VCaP (cell line): ENCODE data around the gene NLRP9.

Source experiments
- H3K27ac ChIP-seq: fragments of 450-650 bp; 2 replicates; pipeline ENCODE4 v1.5.1; 2017
- TF ChIP-seq, protein P1 (sequence below): fragments of 450-650 bp; conservative IDR thresholded peaks from 2 replicates; pipeline ENCODE4 v1.5.1; 2017; ENCODE audit warnings: mild to moderate bottlenecking, moderate library complexity

NLRP9 gene

DNA sequence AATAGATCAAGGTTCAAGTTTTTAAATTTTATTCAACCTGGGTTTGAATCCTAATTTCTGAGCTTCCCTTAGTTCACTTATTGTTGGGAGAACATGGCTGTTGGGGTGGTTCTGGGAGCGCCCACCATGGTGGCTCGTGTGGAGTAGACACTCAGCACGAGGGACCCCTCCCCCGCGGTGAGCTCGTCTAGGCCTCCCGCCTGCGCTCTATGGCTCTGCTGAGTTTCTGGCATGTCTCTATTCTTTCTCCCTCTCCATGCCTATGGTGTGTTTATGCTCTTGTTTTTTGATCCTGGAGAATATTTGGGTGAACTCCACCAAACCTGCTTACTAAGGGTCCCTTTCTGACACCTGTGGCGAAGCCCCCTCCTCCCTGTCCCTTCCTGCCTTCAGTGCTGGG lies 64.7 kb downstream of the NLRP9 start:
- TF ChIP-seq, protein P1, sequence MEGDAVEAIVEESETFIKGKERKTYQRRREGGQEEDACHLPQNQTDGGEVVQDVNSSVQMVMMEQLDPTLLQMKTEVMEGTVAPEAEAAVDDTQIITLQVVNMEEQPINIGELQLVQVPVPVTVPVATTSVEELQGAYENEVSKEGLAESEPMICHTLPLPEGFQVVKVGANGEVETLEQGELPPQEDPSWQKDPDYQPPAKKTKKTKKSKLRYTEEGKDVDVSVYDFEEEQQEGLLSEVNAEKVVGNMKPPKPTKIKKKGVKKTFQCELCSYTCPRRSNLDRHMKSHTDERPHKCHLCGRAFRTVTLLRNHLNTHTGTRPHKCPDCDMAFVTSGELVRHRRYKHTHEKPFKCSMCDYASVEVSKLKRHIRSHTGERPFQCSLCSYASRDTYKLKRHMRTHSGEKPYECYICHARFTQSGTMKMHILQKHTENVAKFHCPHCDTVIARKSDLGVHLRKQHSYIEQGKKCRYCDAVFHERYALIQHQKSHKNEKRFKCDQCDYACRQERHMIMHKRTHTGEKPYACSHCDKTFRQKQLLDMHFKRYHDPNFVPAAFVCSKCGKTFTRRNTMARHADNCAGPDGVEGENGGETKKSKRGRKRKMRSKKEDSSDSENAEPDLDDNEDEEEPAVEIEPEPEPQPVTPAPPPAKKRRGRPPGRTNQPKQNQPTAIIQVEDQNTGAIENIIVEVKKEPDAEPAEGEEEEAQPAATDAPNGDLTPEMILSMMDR = no peak
- H3K27ac ChIP-seq = 0 out of 2 replicates have a peak overlapping the region, but pooled peaks have one; percentile 95

DNA sequence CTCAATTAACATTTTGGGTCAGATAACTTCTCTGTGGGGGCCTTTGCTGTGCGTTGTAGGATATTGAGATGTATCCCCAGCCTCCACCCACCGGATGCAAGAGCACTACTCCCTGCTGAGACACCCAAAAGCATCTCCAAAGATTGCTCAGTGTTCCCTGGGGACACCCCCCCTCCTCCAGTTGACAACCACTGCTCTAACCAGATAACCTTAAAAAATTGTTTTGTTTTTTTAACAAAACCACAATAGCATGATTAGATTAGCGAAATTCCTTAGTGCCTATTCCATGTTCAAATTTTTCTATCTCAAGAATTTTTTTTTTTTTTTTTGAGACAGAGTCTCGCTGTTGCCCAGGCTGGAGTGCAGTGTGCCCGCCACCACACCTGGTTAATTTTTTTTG lies 65.8 kb downstream of the NLRP9 start:
- peak overlapping the region; percentile 36; the same call in 1 of the 2 replicates for H3K27ac ChIP-seq

DNA sequence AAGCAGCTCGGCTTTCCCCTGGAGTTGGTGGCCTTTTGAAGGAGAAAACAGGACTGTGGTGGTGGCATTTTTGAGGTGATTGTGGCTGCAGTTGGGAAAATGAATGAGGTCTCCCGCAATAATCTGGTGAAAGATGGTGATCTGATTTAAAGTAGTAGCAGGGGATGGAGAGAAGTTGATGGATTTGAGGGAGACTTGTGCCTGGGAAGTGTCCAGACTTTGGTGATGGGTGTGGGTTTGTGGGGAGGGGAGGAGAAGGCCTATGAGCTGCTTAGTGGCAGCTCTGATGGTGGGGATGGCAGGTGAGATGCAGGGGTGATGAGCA lies 67.2 kb downstream of the NLRP9 start:
- H3K27ac ChIP-seq = peak overlapping the region; percentile 36

More for the DNA sequence above, 65.8 kb downstream of the NLRP9 start:
- TF ChIP-seq, protein P1 = no peak

DNA sequence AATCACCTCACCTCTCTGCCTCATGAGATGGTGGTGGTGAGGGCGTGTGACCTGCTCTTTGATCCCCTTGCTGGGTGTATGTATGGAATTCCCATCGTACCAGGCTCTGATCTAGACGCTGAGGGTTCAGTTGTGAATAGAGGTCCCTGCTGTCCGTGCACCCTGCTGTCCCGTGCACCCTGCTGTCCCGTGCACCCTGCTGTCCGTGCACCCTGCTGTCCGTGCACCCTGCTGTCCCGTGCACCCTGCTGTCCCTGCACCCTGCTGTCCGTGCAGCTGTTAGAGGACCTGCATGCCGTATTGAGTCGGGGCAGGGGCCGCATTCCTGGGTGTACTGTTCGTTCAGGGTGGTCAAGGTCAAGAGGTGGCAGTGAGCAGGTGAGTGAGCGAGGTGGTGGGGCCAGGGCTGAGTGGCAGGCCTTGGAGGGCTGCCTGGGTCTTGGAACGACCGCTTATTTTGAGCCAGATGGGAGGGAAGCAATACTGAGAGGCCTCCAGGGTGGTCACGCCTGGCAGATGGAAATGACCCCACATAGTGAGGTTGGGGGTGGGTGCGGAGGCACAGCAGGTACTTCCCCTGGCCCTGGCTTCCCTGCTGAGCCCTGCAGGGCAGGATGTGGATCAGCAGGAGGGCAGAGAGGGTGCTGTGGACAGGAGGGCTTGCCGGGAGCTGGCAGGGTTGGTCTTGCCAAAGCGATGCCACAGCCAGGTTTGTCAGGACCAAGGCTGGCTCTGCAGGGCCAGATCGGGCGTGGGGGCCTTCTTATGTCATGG lies 67.7 kb downstream of the NLRP9 start:
- H3K27ac ChIP-seq = peak overlapping the region; percentile 36
- TF ChIP-seq, protein P1 = no peak

More for the DNA sequence above, 67.2 kb downstream of the NLRP9 start:
- TF ChIP-seq, protein P1 = no peak

DNA sequence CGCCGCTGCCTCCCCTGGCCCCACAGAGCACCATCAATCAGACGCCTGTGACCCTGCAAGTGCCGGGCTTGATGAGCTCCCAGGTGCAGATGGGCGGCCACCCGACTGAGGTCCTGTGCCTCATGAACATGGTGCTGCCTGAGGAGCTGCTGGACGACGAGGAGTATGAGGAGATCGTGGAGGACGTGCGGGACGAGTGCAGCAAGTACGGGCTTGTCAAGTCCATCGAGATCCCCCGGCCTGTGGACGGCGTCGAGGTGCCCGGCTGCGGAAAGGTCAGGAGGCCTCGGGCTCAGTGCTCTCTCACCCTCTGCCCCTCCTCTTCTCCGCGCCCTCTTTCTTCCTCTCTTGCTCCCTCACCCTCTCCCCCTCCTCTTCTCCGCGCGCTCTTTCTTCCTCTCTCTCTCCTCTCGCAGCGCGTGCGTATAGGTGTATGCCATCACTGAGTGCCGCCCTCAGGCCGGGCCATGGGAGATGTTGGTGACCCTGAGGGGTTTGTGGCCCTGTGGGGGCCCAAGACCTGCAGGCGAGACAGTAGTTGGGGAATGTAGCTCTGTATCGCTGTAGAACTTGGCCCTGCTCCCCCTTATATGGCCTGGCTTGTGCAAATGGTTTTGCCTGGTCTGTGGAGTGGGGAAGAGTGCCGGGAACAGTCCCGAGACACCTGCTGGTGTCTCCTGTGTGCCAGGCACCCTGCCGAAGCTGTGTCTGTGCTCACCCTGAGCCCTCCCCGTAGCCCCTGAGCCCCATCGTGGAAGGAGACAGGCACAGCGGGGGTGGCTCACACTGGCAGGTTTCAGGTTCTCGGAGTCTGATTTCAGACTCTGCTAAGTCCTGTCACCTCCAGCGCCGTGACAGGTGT lies 68.6 kb downstream of the NLRP9 start:
- TF ChIP-seq, protein P1 = no peak
- no peak overlapping the region for H3K27ac ChIP-seq

DNA sequence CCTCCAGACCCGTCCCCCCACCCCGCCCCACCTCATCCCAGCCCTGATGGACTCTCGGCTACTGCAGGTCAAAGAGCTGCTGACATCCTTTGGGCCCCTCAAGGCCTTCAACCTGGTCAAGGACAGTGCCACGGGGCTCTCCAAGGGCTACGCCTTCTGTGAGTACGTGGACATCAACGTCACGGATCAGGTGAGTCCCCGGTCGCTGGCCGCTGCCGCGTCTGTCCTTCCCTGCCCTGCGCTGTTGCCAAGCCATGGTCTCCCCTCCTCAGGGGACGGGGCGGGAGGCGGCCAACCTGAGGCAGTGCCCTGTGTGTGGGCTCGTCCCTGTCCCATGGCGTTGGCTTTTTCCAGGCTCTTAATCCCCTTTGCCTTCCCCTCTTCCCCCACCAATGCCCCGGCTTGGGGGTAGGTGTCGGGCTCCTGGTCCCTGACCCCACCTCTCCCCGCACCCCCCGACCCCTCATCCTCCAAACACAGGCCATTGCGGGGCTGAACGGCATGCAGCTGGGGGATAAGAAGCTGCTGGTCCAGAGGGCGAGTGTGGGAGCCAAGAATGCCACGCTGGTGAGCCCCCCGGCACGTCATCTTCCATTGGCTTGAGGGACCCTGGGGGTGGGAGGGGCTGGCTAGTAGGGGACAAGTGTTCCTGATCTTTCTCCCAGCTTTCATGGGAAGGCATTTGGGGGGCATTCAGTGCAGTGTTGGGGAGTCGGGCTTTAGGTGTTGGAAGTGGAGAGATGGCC lies 69.4 kb downstream of the NLRP9 start:
- TF ChIP-seq, protein P1 = no peak
- no peak overlapping the region for H3K27ac ChIP-seq

DNA sequence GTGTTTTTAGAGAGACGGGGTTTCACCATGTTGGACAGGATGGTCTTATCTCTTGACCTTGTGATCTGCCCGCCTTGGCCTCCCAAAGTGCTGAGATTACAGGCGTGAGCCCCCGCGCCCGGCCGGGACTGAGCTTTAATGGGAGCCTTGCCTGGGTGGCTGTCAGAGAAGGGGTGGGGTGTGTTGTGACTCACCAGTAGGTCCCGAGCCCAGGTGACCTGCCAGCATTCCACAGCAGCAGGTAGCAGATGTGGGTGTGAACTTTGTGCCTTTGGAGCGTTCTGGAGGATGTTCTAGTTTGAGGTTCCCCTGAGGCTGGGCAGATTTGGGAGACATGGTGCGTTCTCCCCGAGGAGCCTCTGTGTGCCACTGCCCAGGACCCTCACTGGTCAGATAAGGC lies 70.2 kb downstream of the NLRP9 start:
- no peak overlapping the region for H3K27ac ChIP-seq
- TF ChIP-seq, protein P1 = no peak
